Heart left ventricle (tissue), 16 donors: ENCODE results near the gene LY86. TPM values are rescaled to one million over a fixed set of nuclear protein-coding genes. Genes with fewer than 3 reads are reported as not detected.
A peak's percentile ranks its signal among the peaks of the same experiment; 100 is the strongest.

Experiments used
- ATAC-seq, 4 donors: fragments of 200-7000 bp; cut with Tn5 transposase; one replicate each; pipeline ENCODE4 v1.9.1; 2020 to 2022; ENCODE audit warnings: moderate library complexity in 4 of 4, mild to moderate bottlenecking in 3 of 4, moderate number of reproducible peaks in 1 of 4
- DNase-seq, 5 donors: peaks; one replicate each; pipeline ENCODE4 v3.0.0-alpha.2; 2020
- H3K27ac ChIP-seq, 12 donors: fragments of 200-600 bp; sonication (generic) in 4 of 12; one replicate each; pipeline versions ENCODE4 v1.5.0 to v1.8.0; 2016 to 2022; ENCODE audit warnings: mild to moderate bottlenecking in 2 of 12
- H3K27me3 ChIP-seq, 9 donors: fragments of 200-600 bp; sonication (generic) in 2 of 9; one replicate each; pipeline versions ENCODE4 v1.5.1 to v1.8.0; 2016 to 2022; ENCODE audit warnings: mild to moderate bottlenecking in 3 of 9
- H3K36me3 ChIP-seq, 9 donors: fragments of 200-600 bp; sonication (generic) in 2 of 9; one replicate each; pipeline versions ENCODE4 v1.5.0 to v1.8.0; 2018 to 2022; ENCODE audit warnings: mild to moderate bottlenecking in 2 of 9
- H3K4me1 ChIP-seq, 12 donors: fragments of 200-600 bp; sonication (generic) in 4 of 12; one replicate each; pipeline versions ENCODE4 v1.5.0 to v1.8.0; 2016 to 2022; ENCODE audit warnings: mild to moderate bottlenecking in 3 of 12
- H3K4me3 ChIP-seq, 12 donors: fragments of 200-600 bp; sonication (generic) in 4 of 12; one replicate each; pipeline versions ENCODE4 v1.5.0 to v1.8.0; 2017 to 2022; ENCODE audit warnings: mild to moderate bottlenecking in 9 of 12, moderate library complexity in 4 of 12
- H3K9me3 ChIP-seq, 12 donors: fragments of 200-600 bp; sonication (generic) in 4 of 12; one replicate each; pipeline versions ENCODE4 v1.5.0 to v1.8.0; 2016 to 2022; ENCODE audit warnings: mild to moderate bottlenecking in 1 of 12
- CTCF ChIP-seq, 12 donors: fragments of 200-600 bp; sonication (generic) in 4 of 12; IDR thresholded peaks; one replicate each; pipeline versions ENCODE4 v1.5.0 to v1.8.0; 2018 to 2022; ENCODE audit warnings: antibody characterized with exemption in 12 of 12, mild to moderate bottlenecking in 5 of 12
- POLR2A ChIP-seq, 2 donors: fragments of 450-650 bp; IDR thresholded peaks; one replicate each; pipeline ENCODE4 v1.6.1; 2017; ENCODE audit warnings: antibody characterized with exemption in 2 of 2, mild to moderate bottlenecking in 2 of 2, moderate library complexity in 2 of 2
- WGBS, 4 donors: extraction: QIAGEN DNeasy Blood & Tissue Kit in 2 of 4; methylation state at CpG; one replicate each; pipeline versions ENCODE4 v1.1.5 to v1.1.7; 2013 to 2018; 5-methylcytosine and 5-hydroxymethylcytosine counted together
- intact Hi-C, 10 donors: fragments of 100-400 bp; cut with DNase I; formaldehyde crosslinking; loops; one replicate each; pipeline versions ENCODE4 v1.11.1 to v1.14.2; 2022
- polyA plus RNA-seq, 2 donors: library from polyadenylated mRNA; stranded (reverse); fragments of 200-250 nt; gene quantifications; one replicate each; pipeline ENCODE4 v1.2.3, GENCODE V29; 2013
- total RNA-seq, 9 donors: library from RNA; depleted of rRNA in 2 of 9; stranded (reverse); fragments of >200 nt in 2 of 9; fragmentation: NEBNext Ultra II Directional in 3 of 9; extraction: Animal tissue kit (Norgen Biotek cat#: 25700) in 3 of 9; gene quantifications; one replicate each; pipeline versions ENCODE4 v1.1.0 to v1.2.4, GENCODE V29; 2016 to 2023
- donor health status: ischemic (EF 13 %, LVEDD 7.1; RV severe dilation, severe dysfunction).
- donor health status: healthy with polysubstance abuse.
- donor health status: DM: no; HTN: yes; CAD: no.
- donor health status: DM: no; HTN: no; CAD: no.
- donor health status: ischemic (EF 25% LVEDD 6.9; RV normal size, moderate dysfunction).
- donor health status: ischemic (EF 25% LVEDD 5.7; RV mildly dilated, moderate dysfunction).
- donor health status: healthy.
- donor health status: DM: yes; HTN: yes; CAD: no.
- donor health status: ischemic (EF 35%, LVEDD 5.7; RV mildly dilated, moderate dysfunction).
- donor health status: nonischemic (EF 11% LVEDD 7.7; RV severe dilation, severe dysfunction).
- donor health status: DM: yes; HTN: yes; CAD: no.
- donor health status: PGD.
- donor health status: ischemic (EF 29% LVEDD 5.4; RV normal size, mild dysfunction).
- donor health status: nonischemic (EF 23%, LVEDD 6.1; RV moderate dilation, normal function).

LY86 gene
- total and polyA plus RNA-seq, 11 donors = 0.23 to 13.4 (median 0.75) TPM

GRCh38 chr6:6586167-6586566, 2.4 kb upstream of the LY86 start:
- intact Hi-C loops = no loop called here
- WGBS, 4 donors = 50 to 98% (median 77%) methylated on average over 2 of the region's 2 CpGs
- no peak for TF ChIP-seq CTCF (IDR thresholded peaks at IDR 0.05)
- TF ChIP-seq POLR2A (IDR thresholded peaks at IDR 0.05) = no peak

GRCh38 chr6:6586671-6587526, 1.6 kb upstream of the LY86 start:
- DNase-seq = peak in 1 of 5 donors; percentile 33
- no peak for TF ChIP-seq POLR2A (IDR thresholded peaks at IDR 0.05)
- TF ChIP-seq CTCF (IDR thresholded peaks at IDR 0.05) = no peak
- H3K4me1 ChIP-seq = peaks cover 0 to 45% (median 27%) of the 10 kb centered on the region in 12 donors
- intact Hi-C loops = no loop called here
- no peaks in the 10 kb centered on the region for H3K27me3 ChIP-seq
- no peaks in the 10 kb centered on the region for H3K36me3 ChIP-seq
- ATAC-seq = no peak
- H3K9me3 ChIP-seq = no peaks in the 10 kb centered on the region
- peak overlapping the region in 1 of 12 donors; percentile 7 for H3K27ac ChIP-seq
- 87 to 93% (median 90%) methylated on average over 10 of the region's 10 CpGs for WGBS, 4 donors
- no peak overlapping the region for H3K4me3 ChIP-seq

More at GRCh38 chr6:6586167-6586566, 2.4 kb upstream of the LY86 start:
- no peaks in the 10 kb centered on the region for H3K9me3 ChIP-seq
- H3K27ac ChIP-seq = no peak overlapping the region
- no peaks in the 10 kb centered on the region for H3K27me3 ChIP-seq
- DNase-seq (no peak), ATAC-seq (no peak)
- no peaks in the 10 kb centered on the region for H3K36me3 ChIP-seq
- H3K4me3 ChIP-seq = no peak overlapping the region
- H3K4me1 ChIP-seq = peaks cover 0 to 38% (median 23%) of the 10 kb centered on the region in 12 donors

GRCh38 chr6:6587696-6588063, 840 bp upstream of the LY86 start:
- Histone ChIP-seq H3K4me1 (peaks cover 0 to 53% (median 34%) of the 10 kb centered on the region in 12 donors), H3K9me3 (no peaks in the 10 kb centered on the region), H3K36me3 (no peaks in the 10 kb centered on the region), H3K27me3 (no peaks in the 10 kb centered on the region), H3K4me3 (no peak overlapping the region), H3K27ac (peak overlapping the region in 3 of 12 donors; percentile 30 to 55 (median 53))
- WGBS, 4 donors = 88 to 94% (median 91%) methylated on average over 1 of the region's 1 CpG
- intact Hi-C loops = no loop called here
- TF ChIP-seq POLR2A (IDR thresholded peaks at IDR 0.05) (no peak), CTCF (IDR thresholded peaks at IDR 0.05) (no peak)
- no peak for DNase-seq
- no peak for ATAC-seq

- peak overlapping the region in 10 of 12 donors; percentile 9 to 89 (median 52) for H3K27ac ChIP-seq
- DNase-seq (peak in 1 of 5 donors; percentile 46), ATAC-seq (peak; percentile 55 to 74 (median 64))
- intact Hi-C loops = no loop called here
- WGBS, 4 donors = 38 to 55% (median 54%) methylated on average over 7 to 8 of the region's 8 CpGs
- H3K4me1 ChIP-seq = peaks cover 0 to 67% (median 48%) of the 10 kb centered on the region in 12 donors
- TF ChIP-seq POLR2A (IDR thresholded peaks at IDR 0.05) (no peak), CTCF (IDR thresholded peaks at IDR 0.05) (no peak)
- H3K36me3 ChIP-seq = no peaks in the 10 kb centered on the region
- peak overlapping the region in 8 of 12 donors; percentile 1 to 54 (median 26) for H3K4me3 ChIP-seq
- no peaks in the 10 kb centered on the region for H3K9me3 ChIP-seq
- no peaks in the 10 kb centered on the region for H3K27me3 ChIP-seq
Observed at GRCh38 chr6:6588924-6589709, 597 bp downstream of the LY86 start.
